ENCODE results near the gene LRIG1. TPM values are rescaled to one million over a fixed set of nuclear protein-coding genes. Genes with fewer than 3 reads are reported as not detected.

The LRIG1 gene
- total and polyA plus RNA-seq, 2 experiments from 2014 or later = 8.2 to 13.3 TPM

DNA sequence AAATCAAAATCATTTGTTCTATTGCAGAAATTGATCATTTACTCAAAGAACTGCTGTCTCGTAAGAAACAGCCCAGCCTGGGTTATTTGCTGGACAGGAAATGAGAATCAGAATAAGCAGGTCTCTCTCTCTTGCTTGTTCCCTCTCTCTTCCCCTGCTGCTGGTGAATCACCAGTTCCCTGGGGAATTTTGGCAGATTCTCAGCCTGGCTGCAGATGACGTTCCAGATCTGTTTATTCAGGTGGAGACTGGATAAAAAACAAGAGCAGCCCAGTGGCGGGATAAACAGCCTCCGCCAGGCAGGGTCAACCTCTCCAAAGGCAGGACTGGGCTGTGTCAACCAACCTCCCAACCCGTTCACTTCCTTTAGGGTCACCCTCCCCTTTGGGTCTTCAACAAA lies 72.1 kb downstream of the LRIG1 start:
- Histone ChIP-seq H3K27me3 (no peaks in the 10 kb centered on the region), H3K4me2 (peak overlapping the region; percentile 13), H3K79me2 (peaks cover 2% of the 10 kb centered on the region), H3K9me2 (replicated peaks; ENCODE audit: insufficient read depth) (no peaks in the 10 kb centered on the region), H3K27ac (no peak overlapping the region), H3K4me1 (ENCODE audit: insufficient read depth) (no peaks in the 10 kb centered on the region), H3K4me3 (no peak overlapping the region), H4K20me1 (ENCODE audit: insufficient read depth, poor library complexity, severe bottlenecking) (no peaks in the 10 kb centered on the region), H3K9me3 (ENCODE audit: low read depth) (no peaks in the 10 kb centered on the region), H2AFZ (no peak overlapping the region), H3K36me3 (replicated peaks; ENCODE audit: insufficient read depth, low read depth) (no peaks in the 10 kb centered on the region)
- WGBS (ENCODE audit: low lambda C conversion rate, missing lambda C conversion rate) = 46% methylated on average over 5 of the region's 5 CpGs
- TF ChIP-seq EZH2 (IDR thresholded peaks at IDR 0.05; ENCODE audit: borderline replicate concordance) = no peak
- TF ChIP-seq EZH2phosphoT487 (IDR thresholded peaks at IDR 0.05; ENCODE audit: low read depth, severe bottlenecking, unreplicated experiment) = no peak
- TF ChIP-seq, protein P1, sequence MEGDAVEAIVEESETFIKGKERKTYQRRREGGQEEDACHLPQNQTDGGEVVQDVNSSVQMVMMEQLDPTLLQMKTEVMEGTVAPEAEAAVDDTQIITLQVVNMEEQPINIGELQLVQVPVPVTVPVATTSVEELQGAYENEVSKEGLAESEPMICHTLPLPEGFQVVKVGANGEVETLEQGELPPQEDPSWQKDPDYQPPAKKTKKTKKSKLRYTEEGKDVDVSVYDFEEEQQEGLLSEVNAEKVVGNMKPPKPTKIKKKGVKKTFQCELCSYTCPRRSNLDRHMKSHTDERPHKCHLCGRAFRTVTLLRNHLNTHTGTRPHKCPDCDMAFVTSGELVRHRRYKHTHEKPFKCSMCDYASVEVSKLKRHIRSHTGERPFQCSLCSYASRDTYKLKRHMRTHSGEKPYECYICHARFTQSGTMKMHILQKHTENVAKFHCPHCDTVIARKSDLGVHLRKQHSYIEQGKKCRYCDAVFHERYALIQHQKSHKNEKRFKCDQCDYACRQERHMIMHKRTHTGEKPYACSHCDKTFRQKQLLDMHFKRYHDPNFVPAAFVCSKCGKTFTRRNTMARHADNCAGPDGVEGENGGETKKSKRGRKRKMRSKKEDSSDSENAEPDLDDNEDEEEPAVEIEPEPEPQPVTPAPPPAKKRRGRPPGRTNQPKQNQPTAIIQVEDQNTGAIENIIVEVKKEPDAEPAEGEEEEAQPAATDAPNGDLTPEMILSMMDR (IDR thresholded peaks at IDR 0.05; ENCODE audit: poor library complexity) = no peak
- DNase-seq (ENCODE audit: low spot score) = peak; percentile 62

DNA sequence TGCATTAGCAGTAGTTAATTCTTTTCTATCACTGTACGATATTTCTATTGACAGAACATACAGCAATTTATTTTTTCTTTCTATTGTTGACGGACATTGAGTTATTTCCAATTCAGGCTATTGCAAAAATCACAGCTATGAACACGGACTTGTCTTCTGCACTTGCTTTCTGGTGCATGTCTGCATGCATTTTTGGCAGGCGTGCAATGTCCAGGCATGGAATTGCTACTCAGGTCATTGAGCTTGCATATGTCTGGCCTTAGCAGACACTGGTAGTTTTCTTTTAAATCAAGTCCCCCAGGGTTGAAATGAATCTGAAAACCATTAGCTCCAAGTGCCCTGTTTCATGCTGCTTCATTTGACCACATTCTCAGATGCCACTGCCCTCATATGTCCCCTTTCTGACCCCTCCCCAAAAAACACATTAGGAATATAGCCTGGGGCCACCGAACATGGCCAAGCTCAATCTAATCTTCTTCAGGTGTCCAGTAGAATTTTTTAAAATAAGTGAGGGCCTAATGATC lies 72.8 kb downstream of the LRIG1 start:
- WGBS (ENCODE audit: low lambda C conversion rate, missing lambda C conversion rate) = 80% methylated on average over 5 of the region's 5 CpGs
- TF ChIP-seq EZH2phosphoT487 (IDR thresholded peaks at IDR 0.05; ENCODE audit: low read depth, severe bottlenecking, unreplicated experiment) (no peak), EZH2 (IDR thresholded peaks at IDR 0.05; ENCODE audit: borderline replicate concordance) (no peak)
- TF ChIP-seq, protein P1 (IDR thresholded peaks at IDR 0.05; ENCODE audit: poor library complexity) = no peak
- peak overlapping the region; percentile 13 for H3K4me2 ChIP-seq

DNA sequence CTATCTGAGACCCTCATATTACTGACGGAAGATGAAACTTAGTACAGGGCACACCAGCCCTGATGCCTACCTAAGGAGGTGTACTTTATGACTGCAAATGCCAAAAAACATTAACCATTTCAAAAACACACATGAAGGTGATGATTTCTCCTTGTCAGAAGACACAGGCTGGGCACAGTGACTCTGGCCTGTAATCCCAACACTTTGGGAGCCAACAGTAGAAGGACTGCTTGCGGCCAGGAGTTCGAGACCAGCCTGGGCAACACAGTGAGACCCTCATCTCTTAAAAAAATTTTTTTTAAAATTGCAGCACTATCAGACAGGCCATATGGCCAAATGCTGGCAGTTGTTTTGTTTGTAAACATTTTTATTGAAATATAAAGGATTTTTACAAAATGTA lies 73.5 kb downstream of the LRIG1 start:
- DNase-seq (ENCODE audit: low spot score) = no peak
- Histone ChIP-seq H3K27ac (no peak overlapping the region), H3K36me3 (replicated peaks; ENCODE audit: insufficient read depth, low read depth) (no peaks in the 10 kb centered on the region), H3K4me2 (no peak overlapping the region), H4K20me1 (ENCODE audit: insufficient read depth, poor library complexity, severe bottlenecking) (no peaks in the 10 kb centered on the region), H3K9me2 (replicated peaks; ENCODE audit: insufficient read depth) (no peaks in the 10 kb centered on the region), H3K4me1 (ENCODE audit: insufficient read depth) (no peaks in the 10 kb centered on the region), H2AFZ (no peak overlapping the region), H3K9me3 (ENCODE audit: low read depth) (no peaks in the 10 kb centered on the region), H3K4me3 (no peak overlapping the region), H3K27me3 (no peaks in the 10 kb centered on the region), H3K79me2 (peaks cover 2% of the 10 kb centered on the region)
- TF ChIP-seq EZH2 (IDR thresholded peaks at IDR 0.05; ENCODE audit: borderline replicate concordance) (no peak), EZH2phosphoT487 (IDR thresholded peaks at IDR 0.05; ENCODE audit: low read depth, severe bottlenecking, unreplicated experiment) (no peak)
- TF ChIP-seq, protein P1 (IDR thresholded peaks at IDR 0.05; ENCODE audit: poor library complexity) = no peak
- WGBS (ENCODE audit: low lambda C conversion rate, missing lambda C conversion rate) = 99% methylated on average over 3 of the region's 3 CpGs

More for the DNA sequence above, 72.8 kb downstream of the LRIG1 start:
- Histone ChIP-seq H3K27ac (no peak overlapping the region), H3K4me3 (no peak overlapping the region), H2AFZ (no peak overlapping the region), H3K36me3 (replicated peaks; ENCODE audit: insufficient read depth, low read depth) (no peaks in the 10 kb centered on the region), H3K9me3 (ENCODE audit: low read depth) (no peaks in the 10 kb centered on the region), H3K79me2 (peaks cover 2% of the 10 kb centered on the region), H3K9me2 (replicated peaks; ENCODE audit: insufficient read depth) (no peaks in the 10 kb centered on the region), H3K27me3 (no peaks in the 10 kb centered on the region), H4K20me1 (ENCODE audit: insufficient read depth, poor library complexity, severe bottlenecking) (no peaks in the 10 kb centered on the region), H3K4me1 (ENCODE audit: insufficient read depth) (no peaks in the 10 kb centered on the region)
- no peak for DNase-seq (ENCODE audit: low spot score)
